H1 (cell line): ENCODE measurements around the gene THUMPD3. TPM values are rescaled to one million over a fixed set of nuclear protein-coding genes. Genes with fewer than 3 reads are reported as not detected.

ENCODE experiments used
- CTCF ChIA-PET: fragments of 300-600 bp; sonication (Branson Sonifier 250); formaldehyde crosslinking; loops from one replicate; lab custom pipeline; 2021; ENCODE audit not compliant: partially characterized antibody; lab: Charles Lee
- POLR2A ChIA-PET: fragments of 300-600 bp; sonication (Branson Sonifier 250); formaldehyde crosslinking; loops from one replicate; lab custom pipeline; 2021; ENCODE audit warnings: inconsistent platforms; ENCODE audit not compliant: partially characterized antibody; lab: Charles Lee
- DNase-seq, 2 experiments: peaks; one replicate each; pipeline versions ENCODE4 v3.0.0 to v3.0.0-alpha.2; 2010 to 2022; ENCODE audit warnings: low spot score in 2 of 2, low read depth in 1 of 2, mixed read lengths in 1 of 2
- FAIRE-seq: peaks from 2 replicates; lab custom pipeline; 2011; peaks lifted over from hg19 to GRCh38; lab: Jason Lieb, UNC
- H2AFZ ChIP-seq: 2 replicates; pipeline ENCODE4 v1.8.1; 2012; ENCODE audit warnings: low read length, inconsistent platforms
- H2AK5ac ChIP-seq: 2 replicates; pipeline ENCODE4 v1.6.1; 2013; ENCODE audit warnings: low read depth, low read length
- H2BK120ac ChIP-seq: replicated peaks from 2 replicates; pipeline ENCODE3; 2013; ENCODE audit warnings: low read depth, low read length, inconsistent platforms
- H2BK12ac ChIP-seq: 2 replicates; pipeline ENCODE4 v1.6.1; 2013; ENCODE audit warnings: low read depth, low read length
- H2BK15ac ChIP-seq: 2 replicates; pipeline ENCODE4 v1.6.1; 2013; ENCODE audit warnings: low read length
- H2BK20ac ChIP-seq: 2 replicates; pipeline ENCODE4 v1.6.1; 2013; ENCODE audit warnings: low read length
- H2BK5ac ChIP-seq: 2 replicates; pipeline ENCODE4 v1.6.1; 2013; ENCODE audit warnings: low read depth, low read length
- H3K14ac ChIP-seq: 2 replicates; pipeline ENCODE4 v1.6.1; 2013; ENCODE audit warnings: inconsistent platforms; ENCODE audit not compliant: insufficient read length
- H3K18ac ChIP-seq: 2 replicates; pipeline ENCODE4 v1.6.1; 2013; ENCODE audit warnings: low read length; ENCODE audit errors: extremely low read depth
- H3K23ac ChIP-seq: 2 replicates; pipeline ENCODE4 v1.6.1; 2013; ENCODE audit warnings: inconsistent platforms; ENCODE audit not compliant: insufficient read length
- H3K23me2 ChIP-seq: 2 replicates; pipeline ENCODE4 v1.6.1; 2013; ENCODE audit warnings: low read depth, low read length
- H3K27ac ChIP-seq: 2 replicates; pipeline ENCODE4 v1.6.1; 2011; ENCODE audit warnings: low read depth, low read length, inconsistent platforms
- H3K27me3 ChIP-seq, 4 experiments: replicated peaks in 1 of 4; 1 replicate in 1 of 4; 2 replicates in 3 of 4; pipeline versions ENCODE4 v1.6.1 to v1.8.1; 2011 to 2013; ENCODE audit warnings: low read length in 3 of 4, mild to moderate bottlenecking in 3 of 4, inconsistent platforms in 2 of 4, mixed read lengths in 2 of 4, moderate library complexity in 1 of 4; ENCODE audit not compliant: control insufficient read depth in 3 of 4, insufficient read depth in 3 of 4; ENCODE audit errors: extremely low read depth in 1 of 4
- H3K36me3 ChIP-seq, 4 experiments: 2 replicates each; pipeline versions ENCODE4 v1.6.1 to v1.8.1; 2011 to 2013; ENCODE audit warnings: mild to moderate bottlenecking in 4 of 4, low read length in 3 of 4, moderate library complexity in 2 of 4, control low read depth in 1 of 4, inconsistent platforms in 1 of 4; ENCODE audit not compliant: insufficient read depth in 4 of 4, control insufficient read depth in 2 of 4
- H3K4ac ChIP-seq: replicated peaks from 2 replicates; pipeline ENCODE3; 2013; ENCODE audit warnings: low read length, low read depth, mixed read lengths, inconsistent platforms; ENCODE audit not compliant: insufficient read length
- H3K4me1 ChIP-seq, 4 experiments: replicated peaks in 1 of 4; 1 replicate in 1 of 4; 2 replicates in 3 of 4; pipeline versions ENCODE4 v1.6.1 to v1.8.1; 2011 to 2013; ENCODE audit warnings: low read length in 3 of 4, inconsistent platforms in 2 of 4, mixed read lengths in 1 of 4; ENCODE audit not compliant: insufficient read depth in 4 of 4, control insufficient read depth in 3 of 4
- H3K4me2 ChIP-seq, 2 experiments: 2 replicates each; pipeline versions ENCODE4 v1.6.1 to v1.8.1; 2011 to 2013; ENCODE audit warnings: low read depth in 2 of 2, low read length in 2 of 2, control low read depth in 1 of 2, inconsistent platforms in 1 of 2, mild to moderate bottlenecking in 1 of 2; ENCODE audit not compliant: insufficient read depth in 1 of 2
- H3K4me3 ChIP-seq, 4 experiments: fragments of 200-600, 300-600 bp in 1 of 4; sonication (generic), shearing (Covaris generic), sonication (Bioruptor Twin) in 1 of 4; 2 replicates each; pipeline versions ENCODE4 v1.5.1 to v1.8.1; 2011 to 2016; ENCODE audit warnings: low read length in 4 of 4, low read depth in 3 of 4, control low read depth in 2 of 4, inconsistent platforms in 2 of 4, mild to moderate bottlenecking in 2 of 4, mixed read lengths in 1 of 4, moderate library complexity in 1 of 4; ENCODE audit not compliant: insufficient read depth in 2 of 4; ENCODE audit errors: extremely low read depth in 1 of 4
- H3K56ac ChIP-seq: replicated peaks from 2 replicates; pipeline ENCODE3; 2013; ENCODE audit warnings: low read depth, mild to moderate bottlenecking, mixed read lengths, low read length, inconsistent platforms; ENCODE audit not compliant: insufficient read length
- H3K79me1 ChIP-seq: 2 replicates; pipeline ENCODE4 v1.6.1; 2013; ENCODE audit warnings: low read depth, low read length, control low read depth
- H3K79me2 ChIP-seq, 2 experiments: 2 replicates each; pipeline versions ENCODE4 v1.6.1 to v1.8.1; 2012 to 2013; ENCODE audit warnings: low read length in 2 of 2, mild to moderate bottlenecking in 2 of 2, inconsistent platforms in 1 of 2; ENCODE audit not compliant: insufficient read depth in 2 of 2, control insufficient read depth in 1 of 2
- H3K9ac ChIP-seq, 4 experiments: replicated peaks in 1 of 4; 1 replicate in 1 of 4; 2 replicates in 3 of 4; pipeline versions ENCODE4 v1.6.1 to v1.8.1; 2011 to 2013; ENCODE audit warnings: low read depth in 3 of 4, low read length in 3 of 4, control low read depth in 2 of 4, mild to moderate bottlenecking in 2 of 4, moderate library complexity in 2 of 4, inconsistent platforms in 1 of 4; ENCODE audit errors: extremely low read depth in 1 of 4
- H3K9me3 ChIP-seq, 2 experiments: 2 replicates each; pipeline versions ENCODE4 v1.6.1 to v1.8.1; 2012 to 2013; ENCODE audit warnings: mild to moderate bottlenecking in 2 of 2, moderate library complexity in 2 of 2, control low read depth in 1 of 2, inconsistent platforms in 1 of 2, low read depth in 1 of 2, low read length in 1 of 2, mixed read lengths in 1 of 2; ENCODE audit not compliant: insufficient read depth in 2 of 2
- H4K20me1 ChIP-seq, 2 experiments: replicated peaks in 1 of 2; 2 replicates each; pipeline versions ENCODE3 to v1.8.1; 2011 to 2013; ENCODE audit warnings: inconsistent platforms in 2 of 2, low read length in 2 of 2, mild to moderate bottlenecking in 1 of 2; ENCODE audit not compliant: insufficient read depth in 2 of 2, control insufficient read depth in 1 of 2
- H4K5ac ChIP-seq: 2 replicates; pipeline ENCODE4 v1.6.1; 2013; ENCODE audit warnings: low read length, low read depth, mixed read lengths, inconsistent platforms; ENCODE audit not compliant: insufficient read length
- H4K8ac ChIP-seq: 2 replicates; pipeline ENCODE4 v1.8.0; 2013; ENCODE audit warnings: mild to moderate bottlenecking, moderate library complexity, low read length, inconsistent platforms; ENCODE audit not compliant: insufficient read depth; ENCODE audit errors: extremely low read depth
- H4K91ac ChIP-seq: replicated peaks from 2 replicates; pipeline ENCODE3; 2013; ENCODE audit warnings: low read length, mixed read lengths, inconsistent platforms; ENCODE audit not compliant: insufficient read length
- ATF2 ChIP-seq: IDR thresholded peaks from 2 replicates; pipeline ENCODE4 v1.6.1; 2012; ENCODE audit warnings: low read length, inconsistent platforms
- BRCA1 ChIP-seq: IDR thresholded peaks from 2 replicates; pipeline ENCODE4 v1.6.1; 2012; ENCODE audit warnings: low read depth, low read length, improper control_type of control experiment
- CBX5 ChIP-seq: fragments of 300-800, 300-1000 bp; sonication (generic); IDR thresholded peaks from 2 replicates; pipeline ENCODE4 v1.7.1; 2016; ENCODE audit warnings: antibody characterized with exemption, low read length, low read depth
- RBBP5 ChIP-seq: IDR thresholded peaks from 2 replicates; pipeline ENCODE4 v1.7.1; 2012; ENCODE audit warnings: low read depth, mild to moderate bottlenecking, inconsistent platforms, low read length, moderate library complexity, borderline replicate concordance
- RNF2 ChIP-seq: fragments of 200-900, 300-1000 bp; sonication (generic); IDR thresholded peaks from 2 replicates; pipeline ENCODE4 v1.7.1; 2016; ENCODE audit warnings: borderline replicate concordance, low read depth, mild to moderate bottlenecking, antibody characterized with exemption, low read length; ENCODE audit not compliant: poor library complexity, severe bottlenecking; ENCODE audit errors: missing control alignments
- SP1 ChIP-seq: IDR thresholded peaks from 2 replicates; pipeline ENCODE4 v1.6.1; 2011; ENCODE audit warnings: low read depth, low read length
- SP2 ChIP-seq: IDR thresholded peaks from 2 replicates; pipeline ENCODE4 v1.6.1; 2012; ENCODE audit warnings: mild to moderate bottlenecking, low read length, inconsistent platforms
- SP4 ChIP-seq: IDR thresholded peaks from 2 replicates; pipeline ENCODE4 v1.6.1; 2012; ENCODE audit warnings: low read length, inconsistent platforms
- TAF1 ChIP-seq: IDR thresholded peaks from 2 replicates; pipeline ENCODE4 v1.6.1; 2011; ENCODE audit warnings: mild to moderate bottlenecking, low read depth, low read length
- TAF7 ChIP-seq: optimal IDR thresholded peaks from 2 replicates; pipeline ENCODE3; 2011; ENCODE audit warnings: low read depth, mild to moderate bottlenecking, inconsistent platforms, low read length, moderate library complexity, borderline replicate concordance
- TBP ChIP-seq: IDR thresholded peaks from 2 replicates; pipeline ENCODE4 v1.6.1; 2011; ENCODE audit warnings: low read depth, low read length, improper control_type of control experiment
- YY1 ChIP-seq: IDR thresholded peaks from 2 replicates; pipeline ENCODE4 v1.6.1; 2011; ENCODE audit warnings: low read depth, mild to moderate bottlenecking, low read length
- ZNF274 ChIP-seq: IDR thresholded peaks from 2 replicates; pipeline ENCODE4 v1.7.0; 2012; ENCODE audit warnings: low read length, borderline replicate concordance; ENCODE audit errors: extremely low read depth
- WGBS, 2 experiments: shearing (Covaris generic) in 1 of 2; methylation state at CpG; one replicate each; pipeline versions ENCODE4 v1.1.6 to v1.1.7; 2013 to 2015; ENCODE audit warnings: low lambda C conversion rate in 2 of 2, mixed read lengths in 2 of 2, inconsistent platforms in 1 of 2, low coverage in 1 of 2, missing lambda C conversion rate in 1 of 2; ENCODE audit not compliant: insufficient replicate concordance in 2 of 2, insufficient coverage in 1 of 2, insufficient read length in 1 of 2; ENCODE audit errors: extremely low coverage in 1 of 2, missing lambda C conversion rate in 1 of 2; 5-methylcytosine and 5-hydroxymethylcytosine counted together
- polyA plus RNA-seq, 7 experiments: library from polyadenylated mRNA; depleted of rRNA in 3 of 7; stranded (reverse) in 5 of 7; unstranded in 2 of 7; fragments of >200 nt in 5 of 7; fragments of 200-250 nt in 2 of 7; gene quantifications; 1 replicate in 5 of 7; 2 replicates in 1 of 7; 4 replicates in 1 of 7; pipeline versions ENCODE4 v1.2.1 to v1.2.3, GENCODE V29; 2011 to 2013; ENCODE audit warnings: missing spikeins in 2 of 7, mixed read lengths in 2 of 7
- total RNA-seq: library from RNA; stranded (reverse); fragmentation: NEBNext Ultra II Directional; extraction: Animal tissue kit (Norgen Biotek cat#: 25700); gene quantifications from 2 replicates; pipeline ENCODE4 v1.2.1, GENCODE V29; 2021

THUMPD3 gene
- total and polyA plus RNA-seq, 2 of the 8 experiments (the other 6 are each of a cell fraction or from before 2014, with no cell fraction given), result 26.7 to 68.9 TPM

- H4K8ac ChIP-seq, result no peak overlapping the region
- H2BK15ac ChIP-seq, result no peak overlapping the region
- H3K23ac ChIP-seq, result no peak overlapping the region
- no peak overlapping the region for H2BK12ac ChIP-seq
- H4K20me1 ChIP-seq, result peaks cover 11 to 15% of the 10 kb centered on the region in 2 experiments
- peaks cover 27 to 95% (median 87%) of the 10 kb centered on the region in 4 experiments for H3K36me3 ChIP-seq
- H2AK5ac ChIP-seq, result no peak overlapping the region
- ChIA-PET CTCF (interaction anchor here (0.6 to 1.1 kb wide), 3 partner anchors 16 to 82 kb away, joined by 3 read pairs; no protein-coding TSS in a partner anchor), POLR2A (interaction anchor here (1.0 to 3.9 kb wide), 6 partner anchors 10 to 49 kb away, joined by 3 to 29 read pairs (median 4); partner anchors contain the start of gene SETD5)
- no peak overlapping the region for H3K18ac ChIP-seq
- no peaks in the 10 kb centered on the region for H3K27me3 ChIP-seq
- 0 out of 2 replicates have a peak, but pooled peaks cover 2% of the 10 kb centered on the region for H3K79me1 ChIP-seq
- no peak overlapping the region for H2BK120ac ChIP-seq
- H3K9ac ChIP-seq, result no peak overlapping the region
- WGBS, 2 experiments, result 74% methylated on average over 3 of the region's 3 CpGs; no CpG with 5 or more reads in 1 of the 2 experiments
- no peak overlapping the region for H3K4ac ChIP-seq
- FAIRE-seq, result no peak
- no peak overlapping the region for H2AFZ ChIP-seq
- no peak for DNase-seq
- H4K5ac ChIP-seq, result no peak overlapping the region
- no peak overlapping the region for H3K27ac ChIP-seq
- H3K79me2 ChIP-seq, result peaks cover 2 to 66% of the 10 kb centered on the region in 2 experiments; a peak in 3 of 4 replicates
- H2BK20ac ChIP-seq, result no peak overlapping the region
- no peaks in the 10 kb centered on the region for H3K9me3 ChIP-seq
- H3K14ac ChIP-seq, result no peak overlapping the region
- no peak overlapping the region for H4K91ac ChIP-seq
- no peaks in the 10 kb centered on the region for H3K23me2 ChIP-seq
- H3K4me2 ChIP-seq, result no peak overlapping the region
- no peaks in the 10 kb centered on the region for H3K4me1 ChIP-seq
- H2BK5ac ChIP-seq, result no peak overlapping the region
- H3K56ac ChIP-seq, result no peak overlapping the region
- H3K4me3 ChIP-seq, result no peak overlapping the region
- TF ChIP-seq SP1, result no peak
- no peak for TF ChIP-seq SP2
- TF ChIP-seq BRCA1, result no peak
- TF ChIP-seq ZNF274, result no peak
- TF ChIP-seq SP4, result no peak
- TF ChIP-seq RBBP5, result no peak
- TF ChIP-seq TBP, result no peak
- TF ChIP-seq ATF2, result no peak
- TF ChIP-seq TAF1, result no peak
- no peak for TF ChIP-seq RNF2
- TF ChIP-seq TAF7, result no peak
- no peak for TF ChIP-seq YY1
- no peak for TF ChIP-seq CBX5
Observed at GRCh38 chr3:9435316-9435715, 72.5 kb downstream of the THUMPD3 start.
